WTC11 (cell line): ENCODE results near the gene ADCY1. TPM values are rescaled to one million over a fixed set of nuclear protein-coding genes. Genes with fewer than 3 reads are reported as not detected.

Experiments
- ATAC-seq: fragments of 200-7000 bp; cut with Tn5 transposase; 2 replicates; pipeline ENCODE4 v1.10.0; 2021; ENCODE audit warnings: mild to moderate bottlenecking, moderate library complexity
- CTCF ChIA-PET: fragments of 300-600 bp; sonication (Branson Sonifier 250); formaldehyde crosslinking; loops from one replicate; lab custom pipeline; 2021; ENCODE audit warnings: antibody characterized with exemption; lab: Charles Lee
- POLR2A ChIA-PET: fragments of 350-600 bp; sonication (Branson Sonifier 250); formaldehyde crosslinking; loops from one replicate; lab custom pipeline; 2021; ENCODE audit warnings: antibody characterized with exemption; lab: Charles Lee
- DNase-seq: peaks from one replicate; pipeline ENCODE4 v3.0.0; 2021; ENCODE audit warnings: low spot score
- H3K27ac Mint-ChIP-seq: 2 replicates; pipeline ENCODE4 v1.8.0; 2021; ENCODE audit warnings: mixed read lengths
- H3K27me3 Mint-ChIP-seq: 2 replicates; pipeline ENCODE4 v1.8.0; 2021; ENCODE audit warnings: low read depth, mild to moderate bottlenecking, moderate library complexity, mixed read lengths
- H3K36me3 Mint-ChIP-seq: 2 replicates; pipeline ENCODE4 v1.8.0; 2021; ENCODE audit warnings: mixed read lengths
- H3K4me1 Mint-ChIP-seq: 2 replicates; pipeline ENCODE4 v1.8.0; 2022; ENCODE audit warnings: mixed read lengths
- H3K4me3 Mint-ChIP-seq: 2 replicates; pipeline ENCODE4 v1.8.0; 2021; ENCODE audit warnings: mild to moderate bottlenecking, moderate library complexity, mixed read lengths
- H3K9me3 Mint-ChIP-seq: 2 replicates; pipeline ENCODE4 v1.8.0; 2021; ENCODE audit warnings: mixed read lengths
- E2F5 ChIP-seq: sonication (generic); formaldehyde crosslinking; IDR thresholded peaks from 2 replicates; pipeline ENCODE4 v1.8.1; 2022; ENCODE audit warnings: mild to moderate bottlenecking, moderate library complexity, missing genetic modification reagents
- FOXK1 ChIP-seq: sonication (generic); formaldehyde crosslinking; IDR thresholded peaks from 2 replicates; pipeline ENCODE4 v1.8.0; 2022; ENCODE audit warnings: mild to moderate bottlenecking, moderate library complexity, missing genetic modification reagents
- GRHL2 ChIP-seq: fragments of 250-450 bp; sonication (Bioruptor Pico); IDR thresholded peaks from 2 replicates; pipeline ENCODE4 v1.8.0; 2022; ENCODE audit warnings: mild to moderate bottlenecking, moderate library complexity; ENCODE audit not compliant: insufficient replicate concordance, severe bottlenecking
- HMGXB4 ChIP-seq: sonication (generic); formaldehyde crosslinking; IDR thresholded peaks from 2 replicates; pipeline ENCODE4 v1.8.1; 2023; ENCODE audit warnings: mild to moderate bottlenecking, moderate library complexity, missing genetic modification reagents
- IRF1 ChIP-seq: sonication (generic); formaldehyde crosslinking; IDR thresholded peaks from 2 replicates; pipeline ENCODE4 v1.8.0; 2023; ENCODE audit warnings: missing genetic modification reagents
- MLX ChIP-seq: sonication (generic); formaldehyde crosslinking; IDR thresholded peaks from 2 replicates; pipeline ENCODE4 v1.8.1; 2023; ENCODE audit warnings: mild to moderate bottlenecking, missing genetic modification reagents, moderate library complexity
- PRDM15 ChIP-seq: sonication (generic); formaldehyde crosslinking; IDR thresholded peaks from 2 replicates; pipeline ENCODE4 v1.8.0; 2022; ENCODE audit warnings: missing genetic modification reagents
- SMAD3 ChIP-seq: sonication (generic); formaldehyde crosslinking; IDR thresholded peaks from 2 replicates; pipeline ENCODE4 v1.8.0; 2022; ENCODE audit warnings: missing genetic modification reagents, mild to moderate bottlenecking, borderline replicate concordance
- TEAD4 ChIP-seq: sonication (generic); formaldehyde crosslinking; IDR thresholded peaks from 2 replicates; pipeline ENCODE4 v1.8.0; 2022; ENCODE audit warnings: mild to moderate bottlenecking, missing genetic modification reagents
- USF1 ChIP-seq: sonication (generic); formaldehyde crosslinking; IDR thresholded peaks from 2 replicates; pipeline ENCODE4 v1.8.0; 2022; ENCODE audit warnings: mild to moderate bottlenecking, missing genetic modification reagents
- ZBTB43 ChIP-seq: sonication (generic); formaldehyde crosslinking; IDR thresholded peaks from 2 replicates; pipeline ENCODE4 v1.8.1; 2023; ENCODE audit warnings: mild to moderate bottlenecking, missing genetic modification reagents
- ZNF232 ChIP-seq: sonication (generic); formaldehyde crosslinking; IDR thresholded peaks from 2 replicates; pipeline ENCODE4 v1.8.0; 2022; ENCODE audit warnings: mild to moderate bottlenecking, missing genetic modification reagents
- ZNF396 ChIP-seq: fragments of 250-450 bp; sonication (Bioruptor Pico); IDR thresholded peaks from 2 replicates; pipeline ENCODE4 v1.8.0; 2021; ENCODE audit warnings: mild to moderate bottlenecking, moderate library complexity, borderline replicate concordance
- total RNA-seq: library from RNA; stranded (reverse); gene quantifications from 3 replicates; pipeline ENCODE4 v1.2.3, GENCODE V29; 2021

ADCY1 gene
- total RNA-seq, 1 experiment from 2014 or later, result 29.0 TPM

- no peaks in the 10 kb centered on the region for H3K9me3 Mint-ChIP-seq
Observed at GRCh38 chr7:45710271-45711160, 136.3 kb downstream of the ADCY1 start.

More at GRCh38 chr7:45710271-45711160, 136.3 kb downstream of the ADCY1 start:
- no peak for TF ChIP-seq E2F5 (CRISPR knock-in tag)
- no peak for TF ChIP-seq IRF1
- TF ChIP-seq MLX (CRISPR knock-in tag), result no peak
- TF ChIP-seq ZNF232 (CRISPR knock-in tag), result no peak
- TF ChIP-seq TEAD4 (CRISPR knock-in tag), result no peak
- TF ChIP-seq ZBTB43 (CRISPR knock-in tag), result no peak
- TF ChIP-seq USF1 (CRISPR knock-in tag), result no peak
- TF ChIP-seq HMGXB4 (CRISPR knock-in tag), result no peak
- no peak for TF ChIP-seq GRHL2
- no peak for TF ChIP-seq FOXK1 (CRISPR knock-in tag)
- TF ChIP-seq PRDM15 (CRISPR knock-in tag), result no peak
- no peak for TF ChIP-seq SMAD3 (CRISPR knock-in tag)
- TF ChIP-seq ZNF396 (CRISPR knock-in tag), result no peak
- no peak for DNase-seq
- ChIA-PET POLR2A (no interaction called here), CTCF (interaction anchor here (1.3 kb wide), 1 partner anchor 9 kb away, joined by 3 read pairs; no protein-coding TSS in a partner anchor)
- no peak overlapping the region for H3K27ac Mint-ChIP-seq
- ATAC-seq, result no peak
- no peaks in the 10 kb centered on the region for H3K4me1 Mint-ChIP-seq
- H3K27me3 Mint-ChIP-seq, result no peaks in the 10 kb centered on the region
- H3K4me3 Mint-ChIP-seq, result no peak overlapping the region
- peaks cover 4% of the 10 kb centered on the region; the same call in 1 of the 2 replicates for H3K36me3 Mint-ChIP-seq
